ENCODE results near the gene KIF22. TPM values are rescaled to one million over a fixed set of nuclear protein-coding genes. Genes with fewer than 3 reads are reported as not detected.

Gene KIF22
- total RNA-seq, 1 experiment from 2014 or later = 111 TPM

DNA sequence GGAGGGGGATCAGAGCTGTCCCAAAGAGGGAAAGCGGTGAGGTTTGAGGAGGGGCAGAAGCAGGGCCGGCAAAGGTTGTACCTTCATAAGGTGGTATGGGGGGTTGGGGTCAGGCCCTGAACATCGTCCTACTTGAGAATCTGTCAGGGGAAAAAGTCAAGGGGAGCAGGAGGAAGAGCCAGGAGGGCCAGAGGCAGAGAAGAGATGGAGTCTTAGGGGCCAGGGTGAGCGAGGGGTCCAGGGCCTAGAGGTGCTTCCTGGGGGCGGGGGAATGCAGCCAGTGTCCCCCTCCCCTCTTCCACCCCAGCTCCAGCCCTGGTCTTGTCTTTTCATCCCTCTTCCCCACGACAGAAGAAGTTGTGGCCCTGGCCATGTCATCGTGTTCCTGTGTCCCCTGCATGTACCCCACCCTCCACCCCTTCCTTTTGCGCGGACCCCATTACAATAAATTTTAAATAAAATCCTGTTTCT, 20.2 kb downstream of the KIF22 start:
- Histone ChIP-seq H3K27ac (ENCODE audit: low read length) (peak overlapping the region; percentile 83), H3K36me3 (ENCODE audit: control insufficient read depth, insufficient read depth, low read length) (peaks cover 5% of the 10 kb centered on the region; the same call in 1 of the 2 replicates), H3K27me3 (ENCODE audit: control insufficient read depth, insufficient read depth, low read length) (no peaks in the 10 kb centered on the region), H3K9me3 (ENCODE audit: control insufficient read depth, insufficient read depth, low read depth, low read length) (no peaks in the 10 kb centered on the region), H3K4me3 (ENCODE audit: low read depth in 2 of 2, low read length in 2 of 2) (peak overlapping the region; percentile 83 to 89), H3K4me1 (ENCODE audit: control insufficient read depth, insufficient read depth, low read length) (peaks cover 36% of the 10 kb centered on the region)
- in situ Hi-C loops (cut with HindIII; ENCODE audit: low pct_unique_long_range_greater_than_20kb, low sequenced_read_pairs) = no loop called here
- TSS peak; percentile 96 for BruUV-seq (replicated peaks)
- DNase-seq (ENCODE audit: low read depth, low spot score) (no peak), ATAC-seq (no peak)
- CTCF ChIA-PET = interaction anchor here (0.6 kb wide), 1 partner anchor 18 kb away, joined by 8 read pairs; no protein-coding TSS in a partner anchor
- TF ChIP-seq, protein P1, sequence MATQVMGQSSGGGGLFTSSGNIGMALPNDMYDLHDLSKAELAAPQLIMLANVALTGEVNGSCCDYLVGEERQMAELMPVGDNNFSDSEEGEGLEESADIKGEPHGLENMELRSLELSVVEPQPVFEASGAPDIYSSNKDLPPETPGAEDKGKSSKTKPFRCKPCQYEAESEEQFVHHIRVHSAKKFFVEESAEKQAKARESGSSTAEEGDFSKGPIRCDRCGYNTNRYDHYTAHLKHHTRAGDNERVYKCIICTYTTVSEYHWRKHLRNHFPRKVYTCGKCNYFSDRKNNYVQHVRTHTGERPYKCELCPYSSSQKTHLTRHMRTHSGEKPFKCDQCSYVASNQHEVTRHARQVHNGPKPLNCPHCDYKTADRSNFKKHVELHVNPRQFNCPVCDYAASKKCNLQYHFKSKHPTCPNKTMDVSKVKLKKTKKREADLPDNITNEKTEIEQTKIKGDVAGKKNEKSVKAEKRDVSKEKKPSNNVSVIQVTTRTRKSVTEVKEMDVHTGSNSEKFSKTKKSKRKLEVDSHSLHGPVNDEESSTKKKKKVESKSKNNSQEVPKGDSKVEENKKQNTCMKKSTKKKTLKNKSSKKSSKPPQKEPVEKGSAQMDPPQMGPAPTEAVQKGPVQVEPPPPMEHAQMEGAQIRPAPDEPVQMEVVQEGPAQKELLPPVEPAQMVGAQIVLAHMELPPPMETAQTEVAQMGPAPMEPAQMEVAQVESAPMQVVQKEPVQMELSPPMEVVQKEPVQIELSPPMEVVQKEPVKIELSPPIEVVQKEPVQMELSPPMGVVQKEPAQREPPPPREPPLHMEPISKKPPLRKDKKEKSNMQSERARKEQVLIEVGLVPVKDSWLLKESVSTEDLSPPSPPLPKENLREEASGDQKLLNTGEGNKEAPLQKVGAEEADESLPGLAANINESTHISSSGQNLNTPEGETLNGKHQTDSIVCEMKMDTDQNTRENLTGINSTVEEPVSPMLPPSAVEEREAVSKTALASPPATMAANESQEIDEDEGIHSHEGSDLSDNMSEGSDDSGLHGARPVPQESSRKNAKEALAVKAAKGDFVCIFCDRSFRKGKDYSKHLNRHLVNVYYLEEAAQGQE (IDR thresholded peaks at IDR 0.05; ENCODE audit: insufficient read depth in 1 of 2, low read depth in 2 of 2, low read length in 1 of 2) = no peak
- TF ChIP-seq SIN3A (IDR thresholded peaks at IDR 0.05; ENCODE audit: borderline replicate concordance, insufficient read depth, low read depth, low read length) (no peak), POLR2AphosphoS5 (IDR thresholded peaks at IDR 0.05; ENCODE audit: low read depth, low read length) (no peak), TCF7L2 (IDR thresholded peaks at IDR 0.05; ENCODE audit: low read depth, low read length) (no peak)
- TF ChIP-seq, protein P2, sequence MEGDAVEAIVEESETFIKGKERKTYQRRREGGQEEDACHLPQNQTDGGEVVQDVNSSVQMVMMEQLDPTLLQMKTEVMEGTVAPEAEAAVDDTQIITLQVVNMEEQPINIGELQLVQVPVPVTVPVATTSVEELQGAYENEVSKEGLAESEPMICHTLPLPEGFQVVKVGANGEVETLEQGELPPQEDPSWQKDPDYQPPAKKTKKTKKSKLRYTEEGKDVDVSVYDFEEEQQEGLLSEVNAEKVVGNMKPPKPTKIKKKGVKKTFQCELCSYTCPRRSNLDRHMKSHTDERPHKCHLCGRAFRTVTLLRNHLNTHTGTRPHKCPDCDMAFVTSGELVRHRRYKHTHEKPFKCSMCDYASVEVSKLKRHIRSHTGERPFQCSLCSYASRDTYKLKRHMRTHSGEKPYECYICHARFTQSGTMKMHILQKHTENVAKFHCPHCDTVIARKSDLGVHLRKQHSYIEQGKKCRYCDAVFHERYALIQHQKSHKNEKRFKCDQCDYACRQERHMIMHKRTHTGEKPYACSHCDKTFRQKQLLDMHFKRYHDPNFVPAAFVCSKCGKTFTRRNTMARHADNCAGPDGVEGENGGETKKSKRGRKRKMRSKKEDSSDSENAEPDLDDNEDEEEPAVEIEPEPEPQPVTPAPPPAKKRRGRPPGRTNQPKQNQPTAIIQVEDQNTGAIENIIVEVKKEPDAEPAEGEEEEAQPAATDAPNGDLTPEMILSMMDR (IDR thresholded peaks at IDR 0.05) = no peak
- intact Hi-C loops (cut with micrococcal nuclease; ENCODE audit: unreplicated experiment) = loop anchor here (10.0 kb wide), 1 partner anchor 116 kb away; no protein-coding TSS in a partner anchor
- POLR2A ChIA-PET = no interaction called here

DNA sequence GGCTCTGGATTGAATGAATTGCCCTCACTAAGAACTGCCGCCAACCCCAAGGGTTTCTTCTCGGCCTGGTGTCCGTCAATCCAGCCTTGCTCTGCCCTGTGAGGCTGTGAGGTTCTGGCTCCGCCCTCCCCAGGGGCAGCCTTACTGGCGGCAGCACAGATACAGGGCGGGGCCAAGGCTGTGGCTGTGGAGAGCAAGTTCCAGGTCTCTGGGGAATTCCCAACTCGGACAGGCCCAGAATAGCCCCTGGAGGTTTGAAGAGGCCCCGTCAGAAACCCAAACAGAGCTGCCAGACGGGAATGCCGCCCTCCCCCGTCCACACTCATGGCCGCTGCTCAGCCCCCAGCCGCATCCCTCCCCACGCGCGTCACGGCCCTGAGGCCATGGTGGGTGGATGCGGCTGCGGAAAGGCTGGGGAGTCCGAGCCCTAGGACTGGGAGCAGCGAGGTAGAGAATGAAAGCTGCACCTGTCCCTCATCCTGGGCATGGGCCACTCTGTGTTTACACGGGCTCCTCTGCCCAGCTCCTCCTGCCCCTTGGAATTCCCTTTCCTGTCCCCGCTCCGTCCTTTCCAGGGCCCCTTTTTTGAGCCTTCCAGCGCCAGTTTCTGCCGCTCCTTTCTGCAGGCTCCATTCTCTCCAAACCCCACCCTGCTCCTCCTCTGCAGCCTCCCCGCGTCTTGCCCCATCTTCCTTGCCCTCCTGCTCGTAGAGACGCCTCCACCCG, 20.8 kb downstream of the KIF22 start:
- no TSS peak for BruUV-seq (replicated peaks)
- H3K36me3 ChIP-seq (ENCODE audit: control insufficient read depth, insufficient read depth, low read length) = peaks cover 5% of the 10 kb centered on the region; the same call in 1 of the 2 replicates
- H3K4me3 ChIP-seq (ENCODE audit: low read depth in 2 of 2, low read length in 2 of 2) = peak overlapping the region; percentile 83 to 89
- no peaks in the 10 kb centered on the region for H3K9me3 ChIP-seq (ENCODE audit: control insufficient read depth, insufficient read depth, low read depth, low read length)
- H3K27me3 ChIP-seq (ENCODE audit: control insufficient read depth, insufficient read depth, low read length) = no peaks in the 10 kb centered on the region
- ChIA-PET POLR2A (interaction anchor here (0.8 kb wide), 1 partner anchor 10 kb away, joined by 4 read pairs; no protein-coding TSS in a partner anchor), CTCF (interaction anchor here (0.5 to 0.6 kb wide), 2 partner anchors 24 to 27 kb away, joined by 4 to 5 read pairs; no protein-coding TSS in a partner anchor)
- H3K27ac ChIP-seq (ENCODE audit: low read length) = peak overlapping the region; percentile 83
- 0 out of 2 replicates have a peak, but pooled peaks have one; percentile 45 for TF ChIP-seq TCF7L2 (IDR thresholded peaks at IDR 0.05; ENCODE audit: low read depth, low read length)
- TF ChIP-seq, protein P2 (IDR thresholded peaks at IDR 0.05) = no peak
- TF ChIP-seq, protein P1 (IDR thresholded peaks at IDR 0.05; ENCODE audit: insufficient read depth in 1 of 2, low read depth in 2 of 2, low read length in 1 of 2) = no peak
- peak; percentile 99 for TF ChIP-seq SIN3A (IDR thresholded peaks at IDR 0.05; ENCODE audit: borderline replicate concordance, insufficient read depth, low read depth, low read length)
- peak; percentile 94 for TF ChIP-seq POLR2AphosphoS5 (IDR thresholded peaks at IDR 0.05; ENCODE audit: low read depth, low read length)
- peaks cover 36% of the 10 kb centered on the region for H3K4me1 ChIP-seq (ENCODE audit: control insufficient read depth, insufficient read depth, low read length)
- ATAC-seq (peak; percentile 70), DNase-seq (ENCODE audit: low read depth, low spot score) (peak; percentile 82)
- in situ Hi-C loops (cut with HindIII; ENCODE audit: low pct_unique_long_range_greater_than_20kb, low sequenced_read_pairs) = no loop called here
- intact Hi-C loops (cut with micrococcal nuclease; ENCODE audit: unreplicated experiment) = loop anchor here (10.0 kb wide), 1 partner anchor 117 kb away; no protein-coding TSS in a partner anchor
